HG03378 (cell line): Measurements from ENCODE around the gene CXCL8.
A peak's percentile ranks its signal among the peaks of the same experiment; 100 is the strongest.

Experiments
- ATAC-seq: cut with Tn5 transposase; IDR thresholded peaks from one replicate; pipeline ENCODE4 v1.9.1; 2021; ENCODE audit warnings: mild to moderate bottlenecking, moderate library complexity; ENCODE audit not compliant: unreplicated experiment

The CXCL8 gene

DNA sequence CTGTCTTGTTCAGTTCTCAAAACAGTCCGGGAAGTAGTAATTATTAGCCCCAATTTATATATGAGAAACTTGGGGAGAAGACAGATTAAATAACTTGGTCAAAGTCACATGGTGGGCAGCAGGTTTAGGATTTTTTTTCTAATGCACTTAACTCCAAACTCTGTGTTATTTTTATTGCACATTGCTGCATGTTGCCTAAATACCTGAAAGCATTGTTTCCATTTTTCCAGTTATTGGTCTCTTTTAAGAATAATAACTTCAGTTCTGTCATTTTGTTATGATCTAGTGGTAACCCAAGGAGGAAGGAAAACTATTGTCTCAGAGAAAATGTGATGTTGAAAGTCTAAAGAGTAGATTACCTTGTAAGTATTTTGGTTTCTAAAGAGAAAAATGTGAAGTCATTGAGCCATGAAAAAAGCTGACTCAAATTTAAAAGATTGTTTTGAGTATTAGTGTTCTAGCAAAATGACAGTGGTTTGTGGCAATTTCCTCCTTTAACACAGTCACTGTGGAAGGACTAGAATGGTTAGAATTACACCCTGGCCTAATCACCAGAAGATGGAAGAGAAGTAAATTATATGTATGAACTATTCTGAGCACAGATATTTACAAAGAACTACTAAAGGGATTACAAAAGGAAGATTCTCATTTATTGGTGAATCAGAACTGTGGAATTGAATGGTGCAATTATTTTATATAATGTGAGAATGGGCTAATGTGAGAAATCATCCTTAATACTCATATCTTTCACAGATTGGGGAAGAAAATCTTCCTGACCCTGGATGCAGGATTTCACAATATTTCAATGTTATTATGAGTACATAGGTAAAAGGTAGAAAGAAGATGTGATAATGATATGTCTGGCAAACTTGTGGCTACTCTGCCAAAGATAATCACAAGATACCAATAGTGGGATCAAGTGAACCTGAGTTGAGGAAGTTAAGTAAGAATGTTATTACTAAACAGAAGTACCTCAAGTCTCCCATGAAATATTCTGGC, 21.7 kb upstream of the CXCL8 start:
- peak; percentile 96 for ATAC-seq

GRCh38 chr4:73721435-73721834, 18.9 kb upstream of the CXCL8 start:
- ATAC-seq = no peak

DNA sequence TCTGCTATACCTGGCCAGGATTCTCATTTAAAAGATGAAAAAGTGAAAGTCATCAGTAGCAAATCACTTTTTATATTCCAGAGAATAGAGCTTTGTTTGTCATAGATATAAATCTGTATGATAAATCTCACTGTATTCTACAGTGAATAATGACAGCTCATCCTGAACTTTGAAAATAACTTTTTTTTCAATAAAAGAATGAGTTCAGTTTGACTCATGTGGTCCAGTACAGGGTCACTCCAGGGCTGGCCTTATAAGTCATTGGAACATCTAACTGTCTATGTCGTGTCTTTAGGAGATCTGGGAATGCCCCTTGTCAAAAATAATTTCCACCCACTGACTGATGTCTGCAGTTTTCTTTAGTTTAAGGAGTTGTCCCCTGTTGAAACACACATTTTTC, 18.5 kb upstream of the CXCL8 start:
- no peak for ATAC-seq

GRCh38 chr4:73723023-73723422, 17.3 kb upstream of the CXCL8 start:
- ATAC-seq = no peak

- ATAC-seq = no peak
Observed at GRCh38 chr4:73723928-73724327, 16.4 kb upstream of the CXCL8 start.

DNA sequence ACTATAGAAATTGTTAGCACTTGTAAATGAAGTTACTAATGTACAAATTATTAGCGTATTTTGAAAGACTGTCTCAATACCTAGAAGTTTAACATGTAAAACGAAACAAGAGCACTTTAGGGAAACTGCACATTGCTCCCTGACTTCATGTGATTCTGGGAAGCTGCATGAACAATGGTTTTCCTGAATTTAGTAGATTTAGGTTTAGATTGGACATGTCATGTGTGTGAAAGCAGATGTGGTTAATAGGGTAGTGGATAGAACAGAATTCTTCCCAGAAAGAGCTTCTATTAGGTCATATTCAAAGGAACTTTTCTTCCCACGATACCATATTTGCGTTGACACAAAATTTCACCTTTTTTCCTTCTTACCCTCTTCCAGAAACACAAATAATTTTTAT, 14.9 kb upstream of the CXCL8 start:
- no peak for ATAC-seq

GRCh38 chr4:73725985-73726384, 14.4 kb upstream of the CXCL8 start:
- no peak for ATAC-seq

GRCh38 chr4:73727685-73728084, 12.7 kb upstream of the CXCL8 start:
- ATAC-seq = peak; percentile 59

DNA sequence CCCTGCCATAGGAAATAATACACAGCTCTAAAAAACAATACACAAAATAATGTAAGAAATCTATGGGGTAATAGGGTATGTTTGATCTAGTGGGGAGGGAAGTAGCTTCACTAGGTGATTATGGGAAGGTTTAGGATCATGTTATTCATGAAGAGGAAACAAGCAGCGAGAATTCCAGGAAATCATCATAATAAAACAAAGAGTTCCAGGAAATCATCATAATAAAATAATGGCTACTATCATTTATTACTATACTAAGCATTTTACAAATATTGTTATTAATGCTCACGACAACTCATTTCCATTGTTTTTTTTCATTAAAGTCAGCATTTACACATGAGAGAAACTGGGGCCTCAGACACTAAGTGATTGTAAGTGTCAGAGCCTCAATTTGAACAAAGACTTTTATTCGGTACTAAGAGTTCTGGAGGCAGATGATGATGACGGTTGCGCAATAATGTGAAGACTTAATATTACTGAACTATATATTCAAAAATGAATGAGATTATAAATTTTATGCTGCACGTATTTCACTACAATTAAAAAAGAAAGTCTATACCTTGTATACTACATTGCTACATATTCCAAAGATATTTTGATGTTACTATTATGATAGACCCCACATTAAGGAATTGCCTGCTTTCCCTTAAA, 12.2 kb upstream of the CXCL8 start:
- no peak for ATAC-seq

GRCh38 chr4:73729534-73730165, 10.7 kb upstream of the CXCL8 start:
- peak; percentile 68 for ATAC-seq

- ATAC-seq = no peak
Observed at GRCh38 chr4:73730292-73730691, 10.1 kb upstream of the CXCL8 start.

DNA sequence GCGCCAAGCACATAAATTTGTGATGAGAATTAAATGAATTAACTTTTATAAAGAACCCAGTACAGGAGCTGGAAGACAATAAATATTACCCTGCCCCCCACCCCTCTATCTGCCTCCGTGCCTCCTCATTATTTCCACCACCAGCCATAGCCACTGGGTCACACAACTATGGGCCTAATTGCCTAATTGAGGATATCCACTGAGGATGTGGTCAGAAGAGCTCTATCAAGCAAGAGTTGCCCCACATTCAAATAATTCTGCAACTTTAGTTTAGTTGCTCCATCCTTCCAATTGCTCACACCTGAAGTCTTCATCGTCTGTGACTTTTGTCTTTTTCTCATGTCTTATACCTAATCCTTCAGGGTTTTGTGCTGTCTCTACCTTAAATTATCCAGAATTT, 9.5 kb upstream of the CXCL8 start:
- ATAC-seq = no peak

DNA sequence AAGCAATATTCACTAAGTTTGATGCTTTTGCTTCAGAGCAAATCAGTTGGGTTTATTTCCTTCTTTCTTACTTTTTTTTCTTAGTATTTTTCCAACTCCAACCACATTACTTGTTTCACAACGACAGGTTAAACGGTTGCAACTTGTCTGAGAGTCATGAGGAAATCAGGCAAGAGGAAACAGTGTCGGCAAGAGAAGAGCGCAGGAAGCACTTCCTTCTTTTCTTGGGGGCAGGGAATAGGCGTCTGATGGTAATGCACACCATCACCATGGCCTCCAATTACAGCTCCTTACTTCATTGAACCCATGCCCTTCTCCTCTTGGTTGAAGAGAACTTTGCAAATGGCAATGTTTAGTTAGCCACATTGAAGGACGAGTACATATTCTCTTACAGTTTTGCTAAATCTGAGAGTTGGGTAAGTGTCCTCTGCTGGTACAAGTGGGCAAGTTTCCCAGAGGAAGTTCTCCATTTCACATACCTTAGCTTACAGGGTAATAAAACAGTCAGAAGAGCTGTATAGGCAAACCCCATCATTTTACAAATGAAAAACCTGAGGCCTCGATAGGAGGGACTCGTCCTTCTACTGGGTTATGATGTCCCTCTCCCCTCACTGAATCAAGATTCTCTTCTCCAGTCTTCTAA, 8.3 kb upstream of the CXCL8 start:
- ATAC-seq = no peak

DNA sequence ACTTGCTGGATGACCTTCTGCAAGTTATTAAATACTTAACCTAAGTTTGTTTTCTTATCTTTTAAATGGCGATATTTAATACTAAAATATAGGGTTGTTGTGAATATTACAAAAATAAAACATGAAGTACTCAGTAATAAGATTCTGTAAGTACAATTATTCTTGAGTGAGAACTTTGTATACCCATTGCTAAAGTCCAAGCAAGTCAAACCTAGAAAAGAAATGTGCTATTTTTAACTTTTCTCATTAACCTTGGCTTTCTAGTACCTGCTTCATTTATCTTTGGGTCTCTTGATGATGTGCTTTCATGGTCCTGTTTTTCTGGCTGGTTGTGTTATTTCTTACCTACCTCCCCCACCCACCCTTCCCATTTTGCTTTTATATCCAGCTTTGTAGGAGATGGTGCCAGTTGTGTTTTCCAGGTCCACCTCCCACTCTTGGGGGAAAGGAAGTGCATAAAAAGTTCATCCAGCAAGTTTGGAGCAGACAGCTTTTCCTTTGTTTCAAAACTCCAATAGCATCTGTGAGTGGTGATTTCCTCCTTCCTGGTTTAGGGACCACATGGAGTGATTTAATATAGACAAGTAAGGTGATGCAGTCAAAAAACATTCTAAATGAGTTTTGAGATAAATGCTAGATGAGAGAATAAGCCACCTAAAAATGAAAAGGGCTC, 7.5 kb upstream of the CXCL8 start:
- no peak for ATAC-seq

DNA sequence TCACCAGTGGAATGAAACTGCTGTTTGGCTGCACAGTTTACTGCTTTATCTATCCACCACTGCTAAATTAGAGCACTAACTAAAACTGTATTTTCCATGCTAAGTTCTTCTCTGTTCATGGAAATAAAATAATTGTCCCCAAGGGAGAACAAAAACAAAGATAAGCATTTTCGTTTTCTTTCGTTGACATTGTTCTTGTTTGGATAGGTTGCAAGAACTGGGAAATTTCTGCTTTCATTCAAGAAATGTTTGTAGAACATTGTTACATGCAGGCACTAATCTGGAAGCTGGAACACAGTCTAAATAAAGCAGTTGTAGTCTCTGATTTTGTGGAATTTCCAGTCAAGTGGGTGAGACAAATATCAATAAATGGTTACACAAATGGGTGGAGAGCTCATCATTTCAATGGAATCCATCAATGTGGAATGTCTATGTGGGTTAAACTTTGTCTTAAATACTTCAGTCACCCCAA, 5.8 kb upstream of the CXCL8 start:
- no peak for ATAC-seq

- ATAC-seq = peak; percentile 96
Observed at GRCh38 chr4:73735231-73735630, 5.1 kb upstream of the CXCL8 start.

DNA sequence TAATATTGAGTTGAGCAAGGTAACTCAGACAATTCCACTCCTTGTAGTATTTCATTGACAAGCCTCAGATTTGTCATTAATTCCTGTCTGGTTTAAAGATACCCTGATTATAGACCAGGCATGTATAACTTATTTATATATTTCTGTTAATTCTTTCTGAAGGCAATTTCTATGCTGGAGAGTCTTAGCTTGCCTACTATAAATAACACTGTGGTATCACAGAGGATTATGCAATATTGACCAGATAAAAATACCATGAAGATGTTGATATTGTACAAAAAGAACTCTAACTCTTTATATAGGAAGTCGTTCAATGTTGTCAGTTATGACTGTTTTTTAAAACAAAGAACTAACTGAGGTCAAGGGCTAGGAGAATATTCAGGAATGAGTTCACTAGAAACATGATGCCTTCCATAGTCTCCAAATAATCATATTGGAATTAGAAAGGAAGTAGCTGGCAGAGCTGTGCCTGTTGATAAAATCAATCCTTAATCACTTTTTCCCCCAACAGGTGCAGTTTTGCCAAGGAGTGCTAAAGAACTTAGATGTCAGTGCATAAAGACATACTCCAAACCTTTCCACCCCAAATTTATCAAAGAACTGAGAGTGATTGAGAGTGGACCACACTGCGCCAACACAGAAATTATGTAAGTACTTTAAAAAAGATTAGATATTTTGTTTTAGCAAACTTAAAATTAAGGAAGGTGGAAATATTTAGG, 821 bp downstream of the CXCL8 start:
- peak; percentile 30 for ATAC-seq

DNA sequence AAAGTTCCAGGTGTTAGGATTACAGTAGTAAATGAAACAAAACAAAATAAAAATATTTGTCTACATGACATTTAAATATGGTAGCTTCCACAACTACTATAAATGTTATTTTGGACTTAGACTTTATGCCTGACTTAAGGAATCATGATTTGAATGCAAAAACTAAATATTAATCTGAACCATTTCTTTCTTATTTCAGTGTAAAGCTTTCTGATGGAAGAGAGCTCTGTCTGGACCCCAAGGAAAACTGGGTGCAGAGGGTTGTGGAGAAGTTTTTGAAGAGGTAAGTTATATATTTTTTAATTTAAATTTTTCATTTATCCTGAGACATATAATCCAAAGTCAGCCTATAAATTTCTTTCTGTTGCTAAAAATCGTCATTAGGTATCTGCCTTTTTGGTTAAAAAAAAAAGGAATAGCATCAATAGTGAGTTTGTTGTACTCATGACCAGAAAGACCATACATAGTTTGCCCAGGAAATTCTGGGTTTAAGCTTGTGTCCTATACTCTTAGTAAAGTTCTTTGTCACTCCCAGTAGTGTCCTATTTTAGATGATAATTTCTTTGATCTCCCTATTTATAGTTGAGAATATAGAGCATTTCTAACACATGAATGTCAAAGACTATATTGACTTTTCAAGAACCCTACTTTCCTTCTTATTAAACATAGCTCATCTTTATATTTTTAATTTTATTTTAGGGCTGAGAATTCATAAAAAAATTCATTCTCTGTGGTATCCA, 1.6 kb downstream of the CXCL8 start:
- no peak for ATAC-seq

GRCh38 chr4:73742490-73743160, 2.3 kb downstream of the CXCL8 start:
- no peak for ATAC-seq
